Hepatocyte (in vitro differentiated cells): ENCODE data around the gene PARP1. TPM values are rescaled to one million over a fixed set of nuclear protein-coding genes. Genes with fewer than 3 reads are reported as not detected.

Source experiments
- DNase-seq: peaks from one replicate; pipeline ENCODE4 v3.0.0-alpha.2; 2016; ENCODE audit warnings: low spot score
- H2AFZ ChIP-seq: fragments of 200-600 bp; sonication (generic); 2 replicates; pipeline ENCODE4 v1.6.0; 2016; ENCODE audit warnings: antibody characterized with exemption, mild to moderate bottlenecking
- H3K27ac ChIP-seq: fragments of 200-600 bp; sonication (generic); 2 replicates; pipeline ENCODE4 v1.5.1; 2016; ENCODE audit warnings: mild to moderate bottlenecking
- H3K27me3 ChIP-seq: fragments of 200-600 bp; sonication (generic); 2 replicates; pipeline ENCODE4 v1.6.1; 2016
- H3K36me3 ChIP-seq: fragments of 200-600 bp; sonication (generic); replicated peaks from 2 replicates; pipeline ENCODE4 v1.5.1; 2016; ENCODE audit warnings: low read depth; ENCODE audit not compliant: insufficient read depth
- H3K4me1 ChIP-seq: fragments of 200-600 bp; sonication (generic); 2 replicates; pipeline ENCODE4 v1.5.1; 2016; ENCODE audit warnings: mild to moderate bottlenecking, moderate library complexity; ENCODE audit not compliant: insufficient read depth
- H3K4me2 ChIP-seq: fragments of 200-600 bp; sonication (generic); 2 replicates; pipeline ENCODE4 v1.6.0; 2016
- H3K4me3 ChIP-seq: fragments of 200-600 bp; sonication (generic); 2 replicates; pipeline ENCODE4 v1.5.1; 2016; ENCODE audit warnings: mild to moderate bottlenecking
- H3K79me2 ChIP-seq: fragments of 200-600 bp; sonication (generic); 2 replicates; pipeline ENCODE4 v1.6.0; 2017; ENCODE audit warnings: mild to moderate bottlenecking
- H3K9me2 ChIP-seq: fragments of 200-600 bp; sonication (generic); replicated peaks from 2 replicates; pipeline ENCODE4 v1.6.0; 2017; ENCODE audit warnings: mild to moderate bottlenecking; ENCODE audit not compliant: insufficient read depth
- H3K9me3 ChIP-seq: fragments of 200-600 bp; sonication (generic); 2 replicates; pipeline ENCODE4 v1.5.1; 2016; ENCODE audit warnings: low read depth, mild to moderate bottlenecking
- H4K20me1 ChIP-seq: fragments of 200-600 bp; sonication (generic); 2 replicates; pipeline ENCODE4 v1.6.0; 2016; ENCODE audit warnings: mild to moderate bottlenecking; ENCODE audit not compliant: insufficient read depth, poor library complexity, severe bottlenecking
- EZH2 ChIP-seq: fragments of 200-600 bp; sonication (generic); IDR thresholded peaks from 2 replicates; pipeline ENCODE4 v1.6.1; 2016; ENCODE audit warnings: antibody characterized with exemption, mild to moderate bottlenecking, borderline replicate concordance
- EZH2phosphoT487 ChIP-seq: fragments of 200-600 bp; sonication (generic); IDR thresholded peaks from one replicate; pipeline ENCODE4 v1.6.1; 2018; ENCODE audit warnings: antibody characterized with exemption, mild to moderate bottlenecking, low read depth, moderate library complexity; ENCODE audit not compliant: unreplicated experiment, severe bottlenecking
- WGBS: methylation state at CpG from one replicate; pipeline ENCODE4 v1.1.6; 2016; ENCODE audit warnings: low lambda C conversion rate; ENCODE audit errors: missing lambda C conversion rate; 5-methylcytosine and 5-hydroxymethylcytosine counted together
- polyA plus RNA-seq: library from polyadenylated mRNA; unstranded; fragments of >200 nt; fragmentation: Nextera tagmentation; extraction: Ambion mirVana; gene quantifications from 2 replicates; pipeline ENCODE4 v1.2.1, GENCODE V29; 2016
- total RNA-seq: library from RNA; depleted of rRNA; stranded (reverse); fragments of >200 nt; gene quantifications from 2 replicates; pipeline ENCODE4 v1.2.3, GENCODE V29; 2014
- TF ChIP-seq, protein P1 (sequence below): fragments of 200-600 bp; sonication (generic); IDR thresholded peaks from 2 replicates; pipeline ENCODE4 v1.5.1; 2016; ENCODE audit warnings: antibody characterized with exemption, mild to moderate bottlenecking; ENCODE audit not compliant: poor library complexity

The PARP1 gene
- total and polyA plus RNA-seq, 2 experiments from 2014 or later: 59.7 to 93.0 TPM

DNA sequence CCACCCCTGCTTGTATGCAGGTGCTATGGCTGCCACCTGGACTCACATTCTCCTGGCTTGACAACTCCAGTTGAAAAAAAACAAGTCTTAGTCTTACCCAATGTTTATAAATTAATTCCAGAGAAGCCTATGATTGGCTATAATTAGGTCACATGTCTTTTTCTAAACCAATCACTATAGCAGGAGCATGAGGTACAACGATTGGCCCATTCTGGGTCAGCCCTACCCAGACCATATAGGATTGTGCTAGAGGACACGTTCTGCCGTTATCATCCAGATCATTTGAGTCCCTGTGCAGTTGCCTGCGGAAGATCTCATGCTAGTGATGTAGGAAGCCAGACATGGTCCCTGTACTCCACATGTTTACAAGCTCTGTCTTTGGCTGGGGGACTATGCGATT, 41.9 kb upstream of the PARP1 start:
- no peaks in the 10 kb centered on the region for H3K9me2 ChIP-seq
- TF ChIP-seq EZH2: no peak
- no peaks in the 10 kb centered on the region for H3K36me3 ChIP-seq
- H2AFZ ChIP-seq: no peak overlapping the region
- 55% methylated on average over 5 of the region's 5 CpGs for WGBS
- H3K79me2 ChIP-seq: no peaks in the 10 kb centered on the region
- H3K27me3 ChIP-seq: no peaks in the 10 kb centered on the region
- no peak for DNase-seq
- no peaks in the 10 kb centered on the region for H3K9me3 ChIP-seq
- no peak overlapping the region for H3K4me3 ChIP-seq
- no peak overlapping the region for H3K4me2 ChIP-seq
- no peaks in the 10 kb centered on the region for H4K20me1 ChIP-seq
- no peaks in the 10 kb centered on the region for H3K4me1 ChIP-seq
- no peak overlapping the region for H3K27ac ChIP-seq

DNA sequence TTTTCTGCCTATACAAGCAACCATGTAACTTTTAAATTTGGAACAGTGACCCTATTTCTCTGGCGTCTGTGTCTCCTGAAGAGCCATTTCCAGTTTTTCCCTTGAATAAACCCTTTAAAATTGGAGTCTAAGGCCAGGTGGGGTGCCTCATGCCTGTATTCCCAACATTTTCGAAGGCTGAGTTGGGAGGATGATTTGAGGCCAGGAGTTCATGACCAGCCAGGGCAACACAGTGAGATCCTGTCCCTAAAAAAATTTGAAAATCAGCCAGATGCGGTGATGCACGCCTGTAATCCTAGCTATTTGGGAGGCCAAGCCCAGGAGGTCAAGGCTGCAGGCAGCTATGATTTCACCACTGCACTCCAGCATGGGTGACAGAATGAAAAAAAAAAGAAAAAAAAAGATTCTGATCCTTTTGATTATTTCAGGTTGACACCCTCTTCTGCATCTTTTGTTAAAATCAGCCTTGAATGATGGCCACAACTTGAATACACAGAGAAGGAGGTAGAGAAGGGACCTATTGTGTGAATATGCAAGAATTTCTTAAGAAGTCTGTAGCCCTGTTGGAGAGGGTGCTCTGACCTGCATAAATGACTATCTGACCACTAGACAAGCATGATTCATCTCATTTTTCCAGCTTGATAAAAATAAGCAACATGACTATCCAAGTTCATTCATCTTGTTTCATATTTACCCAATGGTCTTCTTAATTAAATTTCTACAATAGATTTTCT, 40.2 kb upstream of the PARP1 start:
- no peak for DNase-seq
- TF ChIP-seq EZH2phosphoT487 (no peak), EZH2 (no peak)
- TF ChIP-seq, protein P1, sequence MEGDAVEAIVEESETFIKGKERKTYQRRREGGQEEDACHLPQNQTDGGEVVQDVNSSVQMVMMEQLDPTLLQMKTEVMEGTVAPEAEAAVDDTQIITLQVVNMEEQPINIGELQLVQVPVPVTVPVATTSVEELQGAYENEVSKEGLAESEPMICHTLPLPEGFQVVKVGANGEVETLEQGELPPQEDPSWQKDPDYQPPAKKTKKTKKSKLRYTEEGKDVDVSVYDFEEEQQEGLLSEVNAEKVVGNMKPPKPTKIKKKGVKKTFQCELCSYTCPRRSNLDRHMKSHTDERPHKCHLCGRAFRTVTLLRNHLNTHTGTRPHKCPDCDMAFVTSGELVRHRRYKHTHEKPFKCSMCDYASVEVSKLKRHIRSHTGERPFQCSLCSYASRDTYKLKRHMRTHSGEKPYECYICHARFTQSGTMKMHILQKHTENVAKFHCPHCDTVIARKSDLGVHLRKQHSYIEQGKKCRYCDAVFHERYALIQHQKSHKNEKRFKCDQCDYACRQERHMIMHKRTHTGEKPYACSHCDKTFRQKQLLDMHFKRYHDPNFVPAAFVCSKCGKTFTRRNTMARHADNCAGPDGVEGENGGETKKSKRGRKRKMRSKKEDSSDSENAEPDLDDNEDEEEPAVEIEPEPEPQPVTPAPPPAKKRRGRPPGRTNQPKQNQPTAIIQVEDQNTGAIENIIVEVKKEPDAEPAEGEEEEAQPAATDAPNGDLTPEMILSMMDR: no peak
- 65% methylated on average over 4 of the region's 4 CpGs for WGBS

DNA sequence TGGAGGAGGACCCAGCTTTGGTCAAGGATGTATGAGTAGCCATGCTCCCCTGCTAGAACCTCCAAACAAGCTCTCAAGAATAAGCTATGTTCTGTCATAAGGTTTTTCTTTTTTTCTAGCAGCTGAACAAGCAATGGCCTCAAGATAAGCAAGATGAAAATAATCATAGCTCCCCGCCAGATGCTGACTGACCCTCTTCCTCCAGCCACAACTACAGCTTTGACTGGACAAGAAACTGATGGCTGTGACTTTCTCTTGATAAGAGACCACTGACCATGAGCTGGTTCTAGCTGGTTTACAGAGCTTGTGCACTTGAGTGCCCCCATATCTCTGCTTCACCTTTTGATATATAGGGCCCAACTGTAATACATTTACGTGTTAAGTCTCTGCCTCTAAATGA, 38.2 kb upstream of the PARP1 start:
- DNase-seq: no peak
- no peaks in the 10 kb centered on the region for H3K9me3 ChIP-seq
- H3K4me2 ChIP-seq: no peak overlapping the region
- H3K79me2 ChIP-seq: no peaks in the 10 kb centered on the region
- no peak for TF ChIP-seq EZH2
- TF ChIP-seq EZH2phosphoT487: no peak
- TF ChIP-seq, protein P1: no peak
- H3K4me1 ChIP-seq: no peaks in the 10 kb centered on the region
- H2AFZ ChIP-seq: no peak overlapping the region
- H3K27ac ChIP-seq: no peak overlapping the region
- H3K4me3 ChIP-seq: no peak overlapping the region
- H3K9me2 ChIP-seq: no peaks in the 10 kb centered on the region
- no peaks in the 10 kb centered on the region for H4K20me1 ChIP-seq
- no peaks in the 10 kb centered on the region for H3K27me3 ChIP-seq
- no peaks in the 10 kb centered on the region for H3K36me3 ChIP-seq
- 84% methylated on average over 2 of the region's 2 CpGs for WGBS

More for the DNA sequence above, 40.2 kb upstream of the PARP1 start:
- no peaks in the 10 kb centered on the region for H3K9me3 ChIP-seq
- no peaks in the 10 kb centered on the region for H3K79me2 ChIP-seq
- no peak overlapping the region for H3K4me3 ChIP-seq
- H3K36me3 ChIP-seq: no peaks in the 10 kb centered on the region
- no peak overlapping the region for H3K27ac ChIP-seq
- H3K4me1 ChIP-seq: no peaks in the 10 kb centered on the region
- H3K9me2 ChIP-seq: no peaks in the 10 kb centered on the region
- H3K27me3 ChIP-seq: no peaks in the 10 kb centered on the region
- no peak overlapping the region for H2AFZ ChIP-seq
- H4K20me1 ChIP-seq: no peaks in the 10 kb centered on the region
- no peak overlapping the region for H3K4me2 ChIP-seq

DNA sequence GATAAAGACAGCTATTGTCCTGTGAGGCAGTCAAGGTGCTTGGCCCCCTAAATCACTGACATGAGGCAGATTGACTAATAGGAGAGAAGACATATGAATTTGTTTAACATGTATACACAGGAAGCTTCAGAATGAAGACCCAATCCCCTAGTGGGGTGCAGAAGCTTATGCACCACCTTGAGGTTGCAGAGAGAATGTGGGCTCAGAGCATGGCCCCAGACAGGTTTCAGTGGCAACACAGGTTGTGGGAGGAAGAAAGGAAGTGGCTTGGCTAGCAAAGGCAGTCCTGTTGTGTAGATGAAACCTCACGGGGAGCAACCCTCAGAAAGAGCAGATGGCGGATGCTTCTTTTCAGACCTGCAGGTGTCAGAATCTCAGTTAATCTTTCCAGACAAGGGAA, 37.0 kb upstream of the PARP1 start:
- Histone ChIP-seq H3K79me2 (no peaks in the 10 kb centered on the region), H3K9me3 (no peaks in the 10 kb centered on the region), H3K4me3 (no peak overlapping the region), H3K9me2 (no peaks in the 10 kb centered on the region), H3K27ac (no peak overlapping the region), H3K27me3 (no peaks in the 10 kb centered on the region), H2AFZ (no peak overlapping the region), H4K20me1 (no peaks in the 10 kb centered on the region), H3K4me2 (no peak overlapping the region), H3K4me1 (no peaks in the 10 kb centered on the region), H3K36me3 (no peaks in the 10 kb centered on the region)
- 77% methylated on average over 2 of the region's 2 CpGs for WGBS
- no peak for DNase-seq
- TF ChIP-seq EZH2: no peak
- TF ChIP-seq, protein P1: no peak
- TF ChIP-seq EZH2phosphoT487: no peak
